H1 (cell line): Measurements from ENCODE around the gene NLRP3. TPM values are rescaled to one million over a fixed set of nuclear protein-coding genes. Genes with fewer than 3 reads are reported as not detected.

Experiments
- CTCF ChIA-PET: fragments of 300-600 bp; sonication (Branson Sonifier 250); formaldehyde crosslinking; loops from one replicate; lab custom pipeline; 2021; ENCODE audit not compliant: partially characterized antibody; lab: Charles Lee
- POLR2A ChIA-PET: fragments of 300-600 bp; sonication (Branson Sonifier 250); formaldehyde crosslinking; loops from one replicate; lab custom pipeline; 2021; ENCODE audit warnings: inconsistent platforms; ENCODE audit not compliant: partially characterized antibody; lab: Charles Lee
- DNase-seq, 2 experiments: peaks; one replicate each; pipeline versions ENCODE4 v3.0.0 to v3.0.0-alpha.2; 2010 to 2022; ENCODE audit warnings: low spot score in 2 of 2, low read depth in 1 of 2, mixed read lengths in 1 of 2
- FAIRE-seq: peaks from 2 replicates; lab custom pipeline; 2011; peaks lifted over from hg19 to GRCh38; lab: Jason Lieb, UNC
- H2AFZ ChIP-seq: 2 replicates; pipeline ENCODE4 v1.8.1; 2012; ENCODE audit warnings: low read length, inconsistent platforms
- H2AK5ac ChIP-seq: 2 replicates; pipeline ENCODE4 v1.6.1; 2013; ENCODE audit warnings: low read depth, low read length
- H2BK120ac ChIP-seq: replicated peaks from 2 replicates; pipeline ENCODE3; 2013; ENCODE audit warnings: low read depth, low read length, inconsistent platforms
- H2BK12ac ChIP-seq: 2 replicates; pipeline ENCODE4 v1.6.1; 2013; ENCODE audit warnings: low read depth, low read length
- H2BK15ac ChIP-seq: 2 replicates; pipeline ENCODE4 v1.6.1; 2013; ENCODE audit warnings: low read length
- H2BK20ac ChIP-seq: 2 replicates; pipeline ENCODE4 v1.6.1; 2013; ENCODE audit warnings: low read length
- H2BK5ac ChIP-seq: 2 replicates; pipeline ENCODE4 v1.6.1; 2013; ENCODE audit warnings: low read depth, low read length
- H3K14ac ChIP-seq: 2 replicates; pipeline ENCODE4 v1.6.1; 2013; ENCODE audit warnings: inconsistent platforms; ENCODE audit not compliant: insufficient read length
- H3K18ac ChIP-seq: 2 replicates; pipeline ENCODE4 v1.6.1; 2013; ENCODE audit warnings: low read length; ENCODE audit errors: extremely low read depth
- H3K23ac ChIP-seq: 2 replicates; pipeline ENCODE4 v1.6.1; 2013; ENCODE audit warnings: inconsistent platforms; ENCODE audit not compliant: insufficient read length
- H3K23me2 ChIP-seq: 2 replicates; pipeline ENCODE4 v1.6.1; 2013; ENCODE audit warnings: low read depth, low read length
- H3K27ac ChIP-seq: 2 replicates; pipeline ENCODE4 v1.6.1; 2011; ENCODE audit warnings: low read depth, low read length, inconsistent platforms
- H3K27me3 ChIP-seq, 4 experiments: replicated peaks in 1 of 4; 1 replicate in 1 of 4; 2 replicates in 3 of 4; pipeline versions ENCODE4 v1.6.1 to v1.8.1; 2011 to 2013; ENCODE audit warnings: low read length in 3 of 4, mild to moderate bottlenecking in 3 of 4, inconsistent platforms in 2 of 4, mixed read lengths in 2 of 4, moderate library complexity in 1 of 4; ENCODE audit not compliant: control insufficient read depth in 3 of 4, insufficient read depth in 3 of 4; ENCODE audit errors: extremely low read depth in 1 of 4
- H3K36me3 ChIP-seq, 4 experiments: 2 replicates each; pipeline versions ENCODE4 v1.6.1 to v1.8.1; 2011 to 2013; ENCODE audit warnings: mild to moderate bottlenecking in 4 of 4, low read length in 3 of 4, moderate library complexity in 2 of 4, control low read depth in 1 of 4, inconsistent platforms in 1 of 4; ENCODE audit not compliant: insufficient read depth in 4 of 4, control insufficient read depth in 2 of 4
- H3K4ac ChIP-seq: replicated peaks from 2 replicates; pipeline ENCODE3; 2013; ENCODE audit warnings: low read length, low read depth, mixed read lengths, inconsistent platforms; ENCODE audit not compliant: insufficient read length
- H3K4me1 ChIP-seq, 4 experiments: replicated peaks in 1 of 4; 1 replicate in 1 of 4; 2 replicates in 3 of 4; pipeline versions ENCODE4 v1.6.1 to v1.8.1; 2011 to 2013; ENCODE audit warnings: low read length in 3 of 4, inconsistent platforms in 2 of 4, mixed read lengths in 1 of 4; ENCODE audit not compliant: insufficient read depth in 4 of 4, control insufficient read depth in 3 of 4
- H3K4me2 ChIP-seq, 2 experiments: 2 replicates each; pipeline versions ENCODE4 v1.6.1 to v1.8.1; 2011 to 2013; ENCODE audit warnings: low read depth in 2 of 2, low read length in 2 of 2, control low read depth in 1 of 2, inconsistent platforms in 1 of 2, mild to moderate bottlenecking in 1 of 2; ENCODE audit not compliant: insufficient read depth in 1 of 2
- H3K4me3 ChIP-seq, 4 experiments: fragments of 200-600, 300-600 bp in 1 of 4; sonication (generic), shearing (Covaris generic), sonication (Bioruptor Twin) in 1 of 4; 2 replicates each; pipeline versions ENCODE4 v1.5.1 to v1.8.1; 2011 to 2016; ENCODE audit warnings: low read length in 4 of 4, low read depth in 3 of 4, control low read depth in 2 of 4, inconsistent platforms in 2 of 4, mild to moderate bottlenecking in 2 of 4, mixed read lengths in 1 of 4, moderate library complexity in 1 of 4; ENCODE audit not compliant: insufficient read depth in 2 of 4; ENCODE audit errors: extremely low read depth in 1 of 4
- H3K56ac ChIP-seq: replicated peaks from 2 replicates; pipeline ENCODE3; 2013; ENCODE audit warnings: low read depth, mild to moderate bottlenecking, mixed read lengths, low read length, inconsistent platforms; ENCODE audit not compliant: insufficient read length
- H3K79me1 ChIP-seq: 2 replicates; pipeline ENCODE4 v1.6.1; 2013; ENCODE audit warnings: low read depth, low read length, control low read depth
- H3K79me2 ChIP-seq, 2 experiments: 2 replicates each; pipeline versions ENCODE4 v1.6.1 to v1.8.1; 2012 to 2013; ENCODE audit warnings: low read length in 2 of 2, mild to moderate bottlenecking in 2 of 2, inconsistent platforms in 1 of 2; ENCODE audit not compliant: insufficient read depth in 2 of 2, control insufficient read depth in 1 of 2
- H3K9ac ChIP-seq, 4 experiments: replicated peaks in 1 of 4; 1 replicate in 1 of 4; 2 replicates in 3 of 4; pipeline versions ENCODE4 v1.6.1 to v1.8.1; 2011 to 2013; ENCODE audit warnings: low read depth in 3 of 4, low read length in 3 of 4, control low read depth in 2 of 4, mild to moderate bottlenecking in 2 of 4, moderate library complexity in 2 of 4, inconsistent platforms in 1 of 4; ENCODE audit errors: extremely low read depth in 1 of 4
- H3K9me3 ChIP-seq, 2 experiments: 2 replicates each; pipeline versions ENCODE4 v1.6.1 to v1.8.1; 2012 to 2013; ENCODE audit warnings: mild to moderate bottlenecking in 2 of 2, moderate library complexity in 2 of 2, control low read depth in 1 of 2, inconsistent platforms in 1 of 2, low read depth in 1 of 2, low read length in 1 of 2, mixed read lengths in 1 of 2; ENCODE audit not compliant: insufficient read depth in 2 of 2
- H4K20me1 ChIP-seq, 2 experiments: replicated peaks in 1 of 2; 2 replicates each; pipeline versions ENCODE3 to v1.8.1; 2011 to 2013; ENCODE audit warnings: inconsistent platforms in 2 of 2, low read length in 2 of 2, mild to moderate bottlenecking in 1 of 2; ENCODE audit not compliant: insufficient read depth in 2 of 2, control insufficient read depth in 1 of 2
- H4K5ac ChIP-seq: 2 replicates; pipeline ENCODE4 v1.6.1; 2013; ENCODE audit warnings: low read length, low read depth, mixed read lengths, inconsistent platforms; ENCODE audit not compliant: insufficient read length
- H4K8ac ChIP-seq: 2 replicates; pipeline ENCODE4 v1.8.0; 2013; ENCODE audit warnings: mild to moderate bottlenecking, moderate library complexity, low read length, inconsistent platforms; ENCODE audit not compliant: insufficient read depth; ENCODE audit errors: extremely low read depth
- H4K91ac ChIP-seq: replicated peaks from 2 replicates; pipeline ENCODE3; 2013; ENCODE audit warnings: low read length, mixed read lengths, inconsistent platforms; ENCODE audit not compliant: insufficient read length
- CBX8 ChIP-seq: fragments of 300-800, 300-1000 bp; sonication (generic); IDR thresholded peaks from 2 replicates; pipeline ENCODE4 v1.7.1; 2016; ENCODE audit warnings: low read depth, low read length, borderline replicate concordance
- CTBP2 ChIP-seq: IDR thresholded peaks from 2 replicates; pipeline ENCODE4 v1.7.0; 2011; ENCODE audit warnings: borderline replicate concordance, mild to moderate bottlenecking, moderate library complexity, mixed read lengths, low read length; ENCODE audit not compliant: insufficient read depth, insufficient read length
- E2F6 ChIP-seq: IDR thresholded peaks from 2 replicates; pipeline ENCODE4 v1.6.1; 2012; ENCODE audit warnings: inconsistent platforms
- MAX ChIP-seq: IDR thresholded peaks from 2 replicates; pipeline ENCODE4 v1.6.1; 2012; ENCODE audit warnings: inconsistent platforms
- POLR2AphosphoS5 ChIP-seq: IDR thresholded peaks from 2 replicates; pipeline ENCODE4 v1.6.1; 2011; ENCODE audit warnings: low read depth, low read length
- RAD21 ChIP-seq, 2 experiments: IDR thresholded peaks in 1 of 2; conservative IDR thresholded peaks in 1 of 2; 2 replicates each; pipeline ENCODE4 v1.6.1; 2011; ENCODE audit warnings: low read depth in 2 of 2, low read length in 2 of 2, improper control_type of control experiment in 1 of 2, inconsistent platforms in 1 of 2, mild to moderate bottlenecking in 1 of 2, moderate library complexity in 1 of 2
- RNF2 ChIP-seq: fragments of 200-900, 300-1000 bp; sonication (generic); IDR thresholded peaks from 2 replicates; pipeline ENCODE4 v1.7.1; 2016; ENCODE audit warnings: borderline replicate concordance, low read depth, mild to moderate bottlenecking, antibody characterized with exemption, low read length; ENCODE audit not compliant: poor library complexity, severe bottlenecking; ENCODE audit errors: missing control alignments
- RXRA ChIP-seq: IDR thresholded peaks from 2 replicates; pipeline ENCODE4 v1.6.1; 2011; ENCODE audit warnings: low read depth, mild to moderate bottlenecking, low read length, moderate library complexity; ENCODE audit not compliant: insufficient read depth
- SAP30 ChIP-seq: fragments of 300-600 bp; sonication (generic); IDR thresholded peaks from 2 replicates; pipeline ENCODE4 v1.7.1; 2012; ENCODE audit warnings: low read length, moderate library complexity, mild to moderate bottlenecking, inconsistent platforms; ENCODE audit not compliant: insufficient read depth, insufficient replicate concordance
- YY1 ChIP-seq: IDR thresholded peaks from 2 replicates; pipeline ENCODE4 v1.6.1; 2011; ENCODE audit warnings: low read depth, mild to moderate bottlenecking, low read length
- ZNF274 ChIP-seq: IDR thresholded peaks from 2 replicates; pipeline ENCODE4 v1.7.0; 2012; ENCODE audit warnings: low read length, borderline replicate concordance; ENCODE audit errors: extremely low read depth
- WGBS, 2 experiments: shearing (Covaris generic) in 1 of 2; methylation state at CpG; one replicate each; pipeline versions ENCODE4 v1.1.6 to v1.1.7; 2013 to 2015; ENCODE audit warnings: low lambda C conversion rate in 2 of 2, mixed read lengths in 2 of 2, inconsistent platforms in 1 of 2, low coverage in 1 of 2, missing lambda C conversion rate in 1 of 2; ENCODE audit not compliant: insufficient replicate concordance in 2 of 2, insufficient coverage in 1 of 2, insufficient read length in 1 of 2; ENCODE audit errors: extremely low coverage in 1 of 2, missing lambda C conversion rate in 1 of 2; 5-methylcytosine and 5-hydroxymethylcytosine counted together
- polyA plus RNA-seq, 7 experiments: library from polyadenylated mRNA; depleted of rRNA in 3 of 7; stranded (reverse) in 5 of 7; unstranded in 2 of 7; fragments of >200 nt in 5 of 7; fragments of 200-250 nt in 2 of 7; gene quantifications; 1 replicate in 5 of 7; 2 replicates in 1 of 7; 4 replicates in 1 of 7; pipeline versions ENCODE4 v1.2.1 to v1.2.3, GENCODE V29; 2011 to 2013; ENCODE audit warnings: missing spikeins in 2 of 7, mixed read lengths in 2 of 7
- total RNA-seq: library from RNA; stranded (reverse); fragmentation: NEBNext Ultra II Directional; extraction: Animal tissue kit (Norgen Biotek cat#: 25700); gene quantifications from 2 replicates; pipeline ENCODE4 v1.2.1, GENCODE V29; 2021

NLRP3 gene
- total and polyA plus RNA-seq, 2 of the 8 experiments (the other 6 are each of a cell fraction or from before 2014, with no cell fraction given), result 0.05 to 0.19 TPM

- no peak overlapping the region for H2AK5ac ChIP-seq
- CTCF ChIA-PET, result no interaction called here
Measured at GRCh38 chr1:247409869-247410544, 6.0 kb upstream of the NLRP3 start.

More at GRCh38 chr1:247409869-247410544, 6.0 kb upstream of the NLRP3 start:
- Histone ChIP-seq H4K20me1 (no peaks in the 10 kb centered on the region), H3K56ac (no peak overlapping the region), H4K8ac (no peak overlapping the region), H2AFZ (peak overlapping the region; percentile 95; the same call in 1 of the 2 replicates), H2BK20ac (no peak overlapping the region), H3K4ac (no peak overlapping the region), H3K79me2 (no peaks in the 10 kb centered on the region), H2BK12ac (no peak overlapping the region), H3K4me3 (no peak overlapping the region), H3K14ac (no peak overlapping the region), H2BK5ac (no peak overlapping the region), H3K23ac (no peak overlapping the region), H3K79me1 (no peaks in the 10 kb centered on the region), H3K9ac (no peak overlapping the region), H3K18ac (no peak overlapping the region), H4K5ac (no peak overlapping the region), H2BK120ac (no peak overlapping the region), H3K36me3 (no peaks in the 10 kb centered on the region), H3K27ac (no peak overlapping the region), H3K23me2 (no peaks in the 10 kb centered on the region), H2BK15ac (no peak overlapping the region), H3K9me3 (no peaks in the 10 kb centered on the region; a peak in 1 of 4 replicates), H3K4me1 (no peaks in the 10 kb centered on the region), H4K91ac (no peak overlapping the region), H3K4me2 (no peak overlapping the region), H3K27me3 (no peaks in the 10 kb centered on the region)
- FAIRE-seq (no peak), DNase-seq (no peak)
- POLR2A ChIA-PET, result no interaction called here
- TF ChIP-seq E2F6, result no peak
- TF ChIP-seq YY1, result no peak
- TF ChIP-seq ZNF274, result no peak
- no peak for TF ChIP-seq CTBP2
- no peak for TF ChIP-seq MAX
- no peak for TF ChIP-seq RNF2
- TF ChIP-seq CBX8, result no peak
- TF ChIP-seq RAD21 (IDR thresholded peaks at IDR 0.05 in 1 of 2, conservative IDR thresholded peaks at IDR 0.05 in 1 of 2; ENCODE audit: low read depth in 2 of 2, low read length in 2 of 2), result no peak
- TF ChIP-seq SAP30, result no peak
- no peak for TF ChIP-seq POLR2AphosphoS5
- TF ChIP-seq RXRA, result no peak
- 85% methylated on average over 11 of the region's 11 CpGs; no CpG with 5 or more reads in 1 of the 2 experiments for WGBS, 2 experiments
